WI38 (cell line): ENCODE measurements around the gene OSBPL1A.

ENCODE experiments used
- H3K4me3 ChIP-seq: 2 replicates; pipeline ENCODE4 v1.5.1; 2011; ENCODE audit warnings: low read depth, mild to moderate bottlenecking, control low read depth, low read length
- TF ChIP-seq, protein P1 (sequence below): IDR thresholded peaks from 2 replicates; pipeline ENCODE4 v1.5.1; 2012; ENCODE audit warnings: low read depth, mild to moderate bottlenecking, control low read depth, low read length

The OSBPL1A gene

DNA sequence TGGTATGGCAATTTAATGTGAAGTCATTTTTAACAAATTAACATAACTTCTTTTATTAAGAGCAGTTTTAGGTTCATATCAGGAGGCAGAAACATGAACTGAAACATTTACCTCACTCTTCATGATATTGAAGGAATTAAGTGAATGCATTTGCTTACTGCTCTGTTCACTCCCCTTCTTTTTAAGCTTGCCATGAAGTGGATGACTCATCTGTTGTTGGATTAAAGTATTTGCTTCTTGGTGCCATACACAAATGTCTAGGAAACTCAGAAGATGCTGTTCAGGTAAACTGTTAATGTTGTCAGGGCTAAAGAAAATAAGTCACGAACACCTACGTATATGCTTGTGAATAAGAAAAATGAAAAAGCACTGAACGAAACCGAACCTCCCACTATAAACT, 268.9 kb downstream of the OSBPL1A start:
- TF ChIP-seq, protein P1, sequence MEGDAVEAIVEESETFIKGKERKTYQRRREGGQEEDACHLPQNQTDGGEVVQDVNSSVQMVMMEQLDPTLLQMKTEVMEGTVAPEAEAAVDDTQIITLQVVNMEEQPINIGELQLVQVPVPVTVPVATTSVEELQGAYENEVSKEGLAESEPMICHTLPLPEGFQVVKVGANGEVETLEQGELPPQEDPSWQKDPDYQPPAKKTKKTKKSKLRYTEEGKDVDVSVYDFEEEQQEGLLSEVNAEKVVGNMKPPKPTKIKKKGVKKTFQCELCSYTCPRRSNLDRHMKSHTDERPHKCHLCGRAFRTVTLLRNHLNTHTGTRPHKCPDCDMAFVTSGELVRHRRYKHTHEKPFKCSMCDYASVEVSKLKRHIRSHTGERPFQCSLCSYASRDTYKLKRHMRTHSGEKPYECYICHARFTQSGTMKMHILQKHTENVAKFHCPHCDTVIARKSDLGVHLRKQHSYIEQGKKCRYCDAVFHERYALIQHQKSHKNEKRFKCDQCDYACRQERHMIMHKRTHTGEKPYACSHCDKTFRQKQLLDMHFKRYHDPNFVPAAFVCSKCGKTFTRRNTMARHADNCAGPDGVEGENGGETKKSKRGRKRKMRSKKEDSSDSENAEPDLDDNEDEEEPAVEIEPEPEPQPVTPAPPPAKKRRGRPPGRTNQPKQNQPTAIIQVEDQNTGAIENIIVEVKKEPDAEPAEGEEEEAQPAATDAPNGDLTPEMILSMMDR, result no peak
- no peak overlapping the region for H3K4me3 ChIP-seq

DNA sequence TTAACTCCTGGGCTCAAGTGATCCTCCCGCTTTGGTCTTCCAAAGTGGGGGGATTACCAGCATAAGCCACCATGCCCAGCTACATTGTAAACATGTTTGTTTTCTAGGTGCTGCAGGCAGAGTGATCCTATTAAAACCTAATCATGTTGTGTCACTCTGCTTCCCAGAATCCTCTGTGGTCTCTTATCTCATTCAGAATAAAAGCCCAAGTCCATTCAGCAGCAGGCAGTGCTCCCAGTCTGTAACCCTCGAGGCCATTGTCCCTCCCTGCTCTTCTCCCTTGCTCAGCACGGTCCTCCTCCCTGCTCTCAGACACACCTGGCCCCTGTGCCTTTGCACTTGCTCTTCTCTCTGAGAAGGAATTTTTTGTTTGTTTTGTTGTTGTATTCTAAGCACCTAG, 269.9 kb downstream of the OSBPL1A start:
- TF ChIP-seq, protein P1, result no peak
- no peak overlapping the region for H3K4me3 ChIP-seq

DNA sequence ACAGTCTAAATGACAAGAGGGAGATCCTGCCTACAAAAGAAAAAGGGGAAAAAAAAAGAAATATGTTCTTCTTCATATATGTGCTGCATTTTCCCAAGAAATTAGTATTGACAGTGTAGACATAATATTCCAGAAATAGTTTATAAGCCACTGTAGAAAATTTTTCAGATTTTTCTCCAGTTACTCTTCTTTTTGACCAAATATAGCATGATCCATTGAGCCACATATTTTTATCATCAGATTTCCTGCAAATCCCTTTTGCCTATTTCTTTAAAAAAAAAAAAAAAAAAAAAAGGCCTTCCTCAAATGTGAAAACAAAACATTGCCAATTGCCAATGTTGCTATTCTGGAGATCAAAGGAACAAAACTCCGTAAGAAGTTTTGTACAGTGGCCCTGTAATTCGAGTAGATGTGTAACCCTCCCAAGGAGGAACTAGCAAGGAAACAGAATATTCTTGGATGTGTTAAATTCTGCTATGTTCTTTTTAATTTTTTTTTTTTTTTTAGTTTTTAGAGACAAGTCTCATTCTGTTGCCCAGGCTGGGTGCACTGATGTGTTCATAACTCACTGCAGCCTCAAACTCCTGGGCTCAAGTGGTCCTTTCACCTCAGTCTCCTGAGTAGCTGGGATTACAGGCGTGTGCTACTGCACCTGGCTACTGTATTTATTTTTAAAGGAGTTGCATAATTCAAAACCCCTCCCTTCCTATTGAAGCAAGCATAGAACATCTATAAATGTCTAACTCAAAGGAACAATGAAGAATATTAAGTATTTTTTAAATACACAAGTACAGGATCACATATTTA, 271.3 kb downstream of the OSBPL1A start:
- TF ChIP-seq, protein P1, result no peak
- no peak overlapping the region for H3K4me3 ChIP-seq

DNA sequence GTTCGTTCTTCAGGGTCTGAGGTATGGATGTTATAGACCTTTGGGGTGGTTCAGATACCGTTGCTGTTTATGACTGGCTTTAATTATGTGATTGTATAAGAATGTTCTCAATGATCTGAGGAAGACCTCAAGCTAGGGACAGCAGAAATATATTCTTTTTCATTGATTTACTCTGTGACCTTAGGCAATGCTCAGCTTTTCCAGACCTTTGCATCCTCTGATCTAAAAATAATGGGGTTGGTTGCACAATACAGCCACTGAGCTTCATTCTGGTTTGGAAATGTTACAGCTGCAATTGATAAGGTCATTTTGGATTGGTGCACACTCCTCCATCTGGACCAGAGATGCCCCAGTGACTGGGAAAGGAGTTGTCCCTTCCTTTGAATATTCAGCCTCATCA, 276.0 kb downstream of the OSBPL1A start:
- TF ChIP-seq, protein P1, result no peak
- H3K4me3 ChIP-seq, result no peak overlapping the region

DNA sequence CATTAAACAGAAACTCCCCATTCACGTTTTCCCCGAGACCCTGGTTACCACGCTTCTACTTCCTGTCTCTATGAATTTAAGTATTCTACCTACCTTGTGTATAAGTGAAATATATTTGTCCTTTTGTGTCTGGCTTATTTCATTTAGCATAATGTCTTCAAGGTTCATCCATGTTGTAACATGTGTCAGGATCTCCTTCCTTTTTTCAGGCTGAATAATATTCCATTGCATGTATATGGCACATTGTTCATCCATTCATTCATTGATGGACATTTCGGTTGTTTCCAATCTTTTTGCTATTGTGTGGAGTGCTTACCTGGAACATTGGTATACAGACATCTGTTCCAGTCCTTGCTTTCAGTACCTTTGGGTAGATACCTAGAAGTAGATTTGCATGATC, 276.9 kb downstream of the OSBPL1A start:
- TF ChIP-seq, protein P1, result no peak
- no peak overlapping the region for H3K4me3 ChIP-seq

DNA sequence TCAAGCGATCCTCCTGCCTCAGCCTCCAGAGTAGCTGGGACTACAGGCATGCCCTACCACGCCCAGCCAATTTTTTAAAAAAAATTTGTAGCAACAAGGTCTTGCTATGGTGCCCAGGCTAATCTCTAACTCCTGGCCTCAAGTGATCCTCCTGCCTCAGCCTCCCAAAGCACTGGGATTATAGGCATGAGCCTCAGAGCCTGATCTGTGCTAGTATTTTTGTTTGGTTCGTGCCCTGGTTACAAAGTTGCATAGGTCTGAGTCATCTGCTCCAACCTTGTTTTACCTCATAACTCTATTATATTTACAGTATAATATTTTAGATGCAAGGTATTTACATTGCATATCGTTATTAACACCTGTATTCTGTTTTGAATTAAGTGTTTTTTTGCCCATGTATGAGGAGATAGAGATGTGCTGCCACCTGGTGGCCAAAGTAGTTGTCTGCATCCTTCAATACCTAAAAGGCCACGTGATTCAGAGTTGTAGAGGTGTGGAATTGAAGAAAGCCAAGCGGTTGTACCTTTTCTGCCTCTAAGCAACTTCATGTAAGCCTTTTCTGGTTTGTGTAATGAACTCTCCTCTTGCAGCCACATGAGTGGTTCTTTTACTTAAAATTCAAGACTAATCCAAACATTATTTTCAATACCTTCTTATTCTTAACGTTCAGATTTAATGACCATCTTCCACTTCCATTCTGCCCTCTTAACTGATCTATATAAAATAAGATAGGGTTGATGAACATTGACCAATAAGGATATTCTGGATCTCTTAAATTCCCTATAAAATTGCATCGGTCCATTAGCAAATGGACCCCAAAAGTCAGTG, 278.7 kb downstream of the OSBPL1A start:
- no peak overlapping the region for H3K4me3 ChIP-seq
- TF ChIP-seq, protein P1, result peak; percentile 63

DNA sequence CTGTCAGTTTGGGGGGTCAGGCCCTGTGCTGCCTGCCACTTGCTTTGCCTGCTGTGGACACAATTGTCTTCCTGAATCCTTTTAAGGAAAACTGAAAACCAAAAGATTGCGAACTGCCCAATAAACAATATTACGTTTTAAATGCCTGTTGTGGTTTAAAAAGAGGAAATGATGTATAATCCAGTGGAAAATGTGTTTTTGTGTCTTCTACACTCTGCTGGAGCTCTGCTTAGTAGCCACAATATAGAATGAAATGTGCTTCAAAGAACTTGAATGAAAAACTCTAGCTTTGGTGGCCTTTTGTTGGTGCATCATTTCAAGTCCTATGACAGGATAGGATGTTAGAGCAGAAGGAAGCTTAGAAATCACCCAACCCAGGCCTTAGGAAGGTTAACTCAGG, 282.0 kb downstream of the OSBPL1A start:
- no peak overlapping the region for H3K4me3 ChIP-seq
- TF ChIP-seq, protein P1, result no peak
